GM19372 (cell line): ENCODE measurements around the gene DCTN3.

Experiments used
- ATAC-seq: cut with Tn5 transposase; IDR thresholded peaks from one replicate; pipeline ENCODE4 v1.9.1; 2021; ENCODE audit warnings: mild to moderate bottlenecking, low read depth, moderate library complexity; ENCODE audit not compliant: unreplicated experiment

DCTN3 gene

GRCh38 chr9:34591917-34592866 is 28.1 kb downstream of the DCTN3 start:
- ATAC-seq, result no peak

GRCh38 chr9:34591248-34591916 is 28.9 kb downstream of the DCTN3 start:
- no peak for ATAC-seq

GRCh38 chr9:34590381-34591247 is 29.7 kb downstream of the DCTN3 start:
- ATAC-seq, result no peak

GRCh38 chr9:34589636-34590380 is 30.5 kb downstream of the DCTN3 start, which contains the start of gene CNTFR:
Gene CNTFR (minus strand): TSS chr9:34589724. CDS start chr9:34568981, 20,743 bp downstream.
- no peak for ATAC-seq

GRCh38 chr9:34588671-34589635 is 31.3 kb downstream of the DCTN3 start:
- ATAC-seq, result no peak

GRCh38 chr9:34587271-34587670 is 33.0 kb downstream of the DCTN3 start:
- ATAC-seq, result no peak

- ATAC-seq, result no peak
Observed at GRCh38 chr9:34585946-34586669, 34.2 kb downstream of the DCTN3 start.

- ATAC-seq, result no peak
Observed at GRCh38 chr9:34584970-34585369, 35.3 kb downstream of the DCTN3 start.

GRCh38 chr9:34582787-34583186 is 37.5 kb downstream of the DCTN3 start:
- no peak for ATAC-seq

- ATAC-seq, result no peak
Observed at GRCh38 chr9:34581318-34581717, 39.0 kb downstream of the DCTN3 start.

- ATAC-seq, result no peak
Observed at GRCh38 chr9:34580358-34580757, 39.9 kb downstream of the DCTN3 start.

GRCh38 chr9:34579808-34580163 is 40.5 kb downstream of the DCTN3 start:
- ATAC-seq, result no peak

GRCh38 chr9:34579104-34579807 is 41.0 kb downstream of the DCTN3 start:
- no peak for ATAC-seq

- no peak for ATAC-seq
Observed at GRCh38 chr9:34578241-34579103, 41.8 kb downstream of the DCTN3 start.

- ATAC-seq, result no peak
Observed at GRCh38 chr9:34577400-34578240, 42.7 kb downstream of the DCTN3 start.
